ENCODE data around the gene C10orf90.
A peak's percentile ranks its signal among the peaks of the same experiment; 100 is the strongest.

Gene C10orf90

DNA sequence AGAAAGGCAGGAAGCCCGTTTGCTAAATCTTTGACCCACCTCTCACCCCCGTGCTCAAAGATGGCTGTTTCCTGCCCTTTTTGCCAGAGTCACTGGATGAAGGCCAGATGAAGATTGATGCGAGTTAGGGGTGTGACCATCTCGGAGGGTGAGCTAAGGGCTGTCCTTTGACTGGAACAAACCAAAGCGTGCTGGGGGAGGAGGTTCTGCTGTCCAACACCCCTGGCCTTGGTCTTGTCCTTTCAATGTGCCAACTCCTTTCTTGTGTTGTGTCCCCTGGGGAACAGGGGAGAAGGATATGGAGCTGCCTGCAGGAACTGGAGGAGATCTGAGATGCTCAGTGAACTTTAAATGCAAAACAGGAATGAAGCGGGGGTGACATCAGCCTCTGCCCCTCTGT is 191.9 kb downstream of the C10orf90 start:
- no peaks in the 10 kb centered on the region for H3K9me3 Mint-ChIP-seq
- TF ChIP-seq, protein P1, sequence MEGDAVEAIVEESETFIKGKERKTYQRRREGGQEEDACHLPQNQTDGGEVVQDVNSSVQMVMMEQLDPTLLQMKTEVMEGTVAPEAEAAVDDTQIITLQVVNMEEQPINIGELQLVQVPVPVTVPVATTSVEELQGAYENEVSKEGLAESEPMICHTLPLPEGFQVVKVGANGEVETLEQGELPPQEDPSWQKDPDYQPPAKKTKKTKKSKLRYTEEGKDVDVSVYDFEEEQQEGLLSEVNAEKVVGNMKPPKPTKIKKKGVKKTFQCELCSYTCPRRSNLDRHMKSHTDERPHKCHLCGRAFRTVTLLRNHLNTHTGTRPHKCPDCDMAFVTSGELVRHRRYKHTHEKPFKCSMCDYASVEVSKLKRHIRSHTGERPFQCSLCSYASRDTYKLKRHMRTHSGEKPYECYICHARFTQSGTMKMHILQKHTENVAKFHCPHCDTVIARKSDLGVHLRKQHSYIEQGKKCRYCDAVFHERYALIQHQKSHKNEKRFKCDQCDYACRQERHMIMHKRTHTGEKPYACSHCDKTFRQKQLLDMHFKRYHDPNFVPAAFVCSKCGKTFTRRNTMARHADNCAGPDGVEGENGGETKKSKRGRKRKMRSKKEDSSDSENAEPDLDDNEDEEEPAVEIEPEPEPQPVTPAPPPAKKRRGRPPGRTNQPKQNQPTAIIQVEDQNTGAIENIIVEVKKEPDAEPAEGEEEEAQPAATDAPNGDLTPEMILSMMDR (IDR thresholded peaks at IDR 0.05; ENCODE audit: unreplicated experiment in 3 of 3), result no peak
- H3K4me3 Mint-ChIP-seq, result no peak overlapping the region

GRCh38 chr10:126476246-126476645 is 194.2 kb downstream of the C10orf90 start:
- Mint-ChIP-seq H3K4me3 (peak overlapping the region in 1 of 3 experiments; percentile 15), H3K36me3 (ENCODE audit: low read depth) (no peaks in the 10 kb centered on the region), H3K27me3 (ENCODE audit: low read depth) (peaks cover 14% of the 10 kb centered on the region), H3K27ac (peak overlapping the region in 2 of 3 experiments; percentile 57 to 86), H3K9me3 (no peaks in the 10 kb centered on the region), H3K4me1 (peaks cover 26% of the 10 kb centered on the region)
- TF ChIP-seq, protein P1 (IDR thresholded peaks at IDR 0.05; ENCODE audit: unreplicated experiment in 3 of 3), result peak in 1 of 3 experiments; percentile 17

More for the DNA sequence above, 191.9 kb downstream of the C10orf90 start:
- Mint-ChIP-seq H3K27ac (no peak overlapping the region), H3K4me1 (peaks cover 26% of the 10 kb centered on the region), H3K36me3 (ENCODE audit: low read depth) (no peaks in the 10 kb centered on the region), H3K27me3 (ENCODE audit: low read depth) (peaks cover 14% of the 10 kb centered on the region)

GRCh38 chr10:126475074-126475691 is 195.3 kb downstream of the C10orf90 start:
- H3K4me1 Mint-ChIP-seq, result peaks cover 21% of the 10 kb centered on the region
- H3K36me3 Mint-ChIP-seq (ENCODE audit: low read depth), result no peaks in the 10 kb centered on the region
- H3K27me3 Mint-ChIP-seq (ENCODE audit: low read depth), result peaks cover 9% of the 10 kb centered on the region
- TF ChIP-seq, protein P1 (IDR thresholded peaks at IDR 0.05; ENCODE audit: unreplicated experiment in 3 of 3), result no peak
- peak overlapping the region in 2 of 3 experiments; percentile 4 to 57 for H3K27ac Mint-ChIP-seq
- no peak overlapping the region for H3K4me3 Mint-ChIP-seq
- H3K9me3 Mint-ChIP-seq, result no peaks in the 10 kb centered on the region

DNA sequence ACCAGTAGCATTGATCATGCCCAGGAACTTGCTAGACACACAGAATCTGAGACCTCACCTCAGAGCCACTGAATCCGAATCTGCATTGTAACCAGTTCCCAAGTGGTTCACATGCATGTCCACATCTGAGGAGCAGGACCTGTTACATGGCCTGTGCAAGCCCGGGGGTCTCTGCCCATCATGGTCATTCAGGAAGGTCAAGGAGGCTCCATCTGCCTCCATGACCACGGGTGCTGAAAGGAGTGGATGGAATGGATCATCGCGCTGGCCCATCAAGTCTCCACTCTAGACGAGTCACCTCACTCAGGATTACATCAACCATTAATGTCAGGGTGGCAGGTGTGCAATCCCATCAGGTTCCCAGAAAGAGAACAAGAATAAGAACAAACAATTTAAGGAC is 196.5 kb downstream of the C10orf90 start:
- H3K4me3 Mint-ChIP-seq, result no peak overlapping the region
- no peak overlapping the region for H3K27ac Mint-ChIP-seq
- H3K27me3 Mint-ChIP-seq (ENCODE audit: low read depth), result peaks cover 15% of the 10 kb centered on the region
- H3K36me3 Mint-ChIP-seq (ENCODE audit: low read depth), result no peaks in the 10 kb centered on the region
- TF ChIP-seq, protein P1 (IDR thresholded peaks at IDR 0.05; ENCODE audit: unreplicated experiment in 3 of 3), result no peak
- H3K4me1 Mint-ChIP-seq, result peaks cover 21% of the 10 kb centered on the region
- H3K9me3 Mint-ChIP-seq, result no peaks in the 10 kb centered on the region

DNA sequence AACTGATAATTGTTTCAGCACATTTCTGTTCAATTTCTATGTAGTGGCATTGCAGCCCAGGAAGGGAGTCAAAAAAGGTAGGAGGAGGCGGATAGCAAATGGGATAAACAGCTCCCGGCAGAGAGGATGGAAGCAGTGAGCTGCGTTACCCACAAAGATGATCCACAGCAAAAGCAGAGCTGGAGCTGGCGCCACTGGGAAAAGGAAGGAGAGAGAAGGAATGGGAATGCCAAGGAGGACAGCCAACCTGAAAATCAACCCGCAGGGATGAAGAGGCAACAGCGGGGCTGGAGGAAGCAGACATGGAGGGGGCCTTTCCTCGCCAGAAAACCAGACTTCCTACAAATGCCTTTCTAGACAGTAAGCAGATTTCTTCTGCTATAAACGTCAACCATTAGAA is 199.5 kb downstream of the C10orf90 start:
- Mint-ChIP-seq H3K4me1 (peaks cover 14% of the 10 kb centered on the region), H3K4me3 (no peak overlapping the region), H3K27ac (no peak overlapping the region), H3K9me3 (no peaks in the 10 kb centered on the region), H3K27me3 (ENCODE audit: low read depth) (peaks cover 12% of the 10 kb centered on the region), H3K36me3 (ENCODE audit: low read depth) (no peaks in the 10 kb centered on the region)
- TF ChIP-seq, protein P1 (IDR thresholded peaks at IDR 0.05; ENCODE audit: unreplicated experiment in 3 of 3), result no peak

DNA sequence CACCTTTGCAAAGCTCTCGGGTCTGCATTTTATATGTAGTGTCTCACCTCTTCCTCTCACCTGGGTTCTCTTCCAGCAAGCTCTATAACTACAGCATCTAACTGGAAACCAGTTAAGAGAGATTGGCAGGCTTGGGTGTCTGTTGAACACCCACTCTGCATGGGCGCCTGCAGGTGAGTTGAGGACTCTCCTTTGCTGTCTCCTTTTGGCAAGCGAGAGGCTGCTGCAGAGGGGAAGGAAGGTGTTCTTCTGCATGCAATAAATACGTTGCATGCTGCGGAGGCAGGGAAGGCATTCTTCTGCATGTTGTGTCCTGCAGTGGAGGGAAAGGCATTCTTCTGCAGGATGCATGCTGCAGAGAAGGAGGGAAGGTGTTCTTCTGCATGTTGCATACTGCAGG is 200.8 kb downstream of the C10orf90 start:
- Mint-ChIP-seq H3K4me1 (peaks cover under 1% of the 10 kb centered on the region), H3K27ac (no peak overlapping the region), H3K4me3 (no peak overlapping the region), H3K27me3 (ENCODE audit: low read depth) (peaks cover 12% of the 10 kb centered on the region), H3K36me3 (ENCODE audit: low read depth) (no peaks in the 10 kb centered on the region), H3K9me3 (no peaks in the 10 kb centered on the region)
- TF ChIP-seq, protein P1 (IDR thresholded peaks at IDR 0.05; ENCODE audit: unreplicated experiment in 3 of 3), result no peak

All from nephron (organoid).